ENCODE results near the gene PDF. TPM values are rescaled to one million over a fixed set of nuclear protein-coding genes. Genes with fewer than 3 reads are reported as not detected.

Gene PDF
- total and polyA plus RNA-seq, 2 donors from 2014 or later = 22.4 to 30.8 TPM

- FAIRE-seq = no peak
- H3K27me3 ChIP-seq (ENCODE audit: control insufficient read depth, insufficient read depth, low read length) = no peaks in the 10 kb centered on the region
- DNase-seq = no peak
- no peak overlapping the region for H3K4me3 ChIP-seq (ENCODE audit: low read length in 3 of 3)
- no peaks in the 10 kb centered on the region for H3K9me3 ChIP-seq (ENCODE audit: control insufficient read depth in 2 of 3, insufficient read depth in 1 of 3, low read length in 3 of 3)
- H3K36me3 ChIP-seq (ENCODE audit: control insufficient read depth in 2 of 3, insufficient read depth in 3 of 3, low read length in 3 of 3) = peaks cover 4 to 29% (median 24%) of the 10 kb centered on the region in 3 donors
- no peak overlapping the region for H3K9ac ChIP-seq (ENCODE audit: low read length in 3 of 3)
- TF ChIP-seq CTCF (IDR thresholded peaks at IDR 0.05; ENCODE audit: borderline replicate concordance, extremely low read depth, insufficient read depth) = no peak
- no peak overlapping the region for H3K27ac ChIP-seq (ENCODE audit: low read depth in 2 of 2, low read length in 2 of 2)
- H3K4me1 ChIP-seq (ENCODE audit: control insufficient read depth in 2 of 3, insufficient read depth in 2 of 3, low read depth in 1 of 3, low read length in 3 of 3) = peaks cover 0 to 11% (median 2%) of the 10 kb centered on the region in 3 donors
- intact Hi-C loops (cut with DNase I) = no loop called here
Observed at GRCh38 chr16:69314534-69314933, 15.9 kb downstream of the PDF start.

DNA sequence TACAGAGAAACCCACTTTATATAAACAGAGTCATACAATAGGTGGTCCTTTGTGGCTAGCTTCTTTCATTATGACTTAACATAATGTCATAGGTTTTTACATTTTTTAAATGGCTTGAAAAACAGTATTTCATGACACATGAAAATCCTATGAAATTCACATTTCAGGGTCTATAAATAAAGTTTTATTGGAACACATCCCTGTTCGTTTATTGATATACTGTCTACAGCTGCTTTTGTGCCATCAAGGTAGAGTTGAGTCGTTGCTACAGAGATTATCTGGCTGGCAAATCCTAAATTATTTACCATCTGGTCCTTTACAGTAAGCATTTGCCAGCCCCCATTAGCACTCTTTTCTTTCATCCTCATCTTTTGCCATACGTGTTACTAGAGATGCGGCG is 16.9 kb downstream of the PDF start:
- Histone ChIP-seq H3K9me3 (ENCODE audit: control insufficient read depth in 2 of 3, insufficient read depth in 1 of 3, low read length in 3 of 3) (no peaks in the 10 kb centered on the region), H3K36me3 (ENCODE audit: control insufficient read depth in 2 of 3, insufficient read depth in 3 of 3, low read length in 3 of 3) (peaks cover 0 to 19% (median 16%) of the 10 kb centered on the region in 3 donors), H3K4me1 (ENCODE audit: control insufficient read depth in 2 of 3, insufficient read depth in 2 of 3, low read depth in 1 of 3, low read length in 3 of 3) (peaks cover 0 to 11% (median 2%) of the 10 kb centered on the region in 3 donors), H3K9ac (ENCODE audit: low read length in 3 of 3) (no peak overlapping the region), H3K27me3 (ENCODE audit: control insufficient read depth, insufficient read depth, low read length) (no peaks in the 10 kb centered on the region), H3K4me3 (ENCODE audit: low read length in 3 of 3) (no peak overlapping the region), H3K27ac (ENCODE audit: low read depth in 2 of 2, low read length in 2 of 2) (no peak overlapping the region)
- FAIRE-seq (no peak), DNase-seq (no peak)
- intact Hi-C loops (cut with DNase I) = no loop called here
- no peak for TF ChIP-seq CTCF (IDR thresholded peaks at IDR 0.05; ENCODE audit: borderline replicate concordance, extremely low read depth, insufficient read depth)

DNA sequence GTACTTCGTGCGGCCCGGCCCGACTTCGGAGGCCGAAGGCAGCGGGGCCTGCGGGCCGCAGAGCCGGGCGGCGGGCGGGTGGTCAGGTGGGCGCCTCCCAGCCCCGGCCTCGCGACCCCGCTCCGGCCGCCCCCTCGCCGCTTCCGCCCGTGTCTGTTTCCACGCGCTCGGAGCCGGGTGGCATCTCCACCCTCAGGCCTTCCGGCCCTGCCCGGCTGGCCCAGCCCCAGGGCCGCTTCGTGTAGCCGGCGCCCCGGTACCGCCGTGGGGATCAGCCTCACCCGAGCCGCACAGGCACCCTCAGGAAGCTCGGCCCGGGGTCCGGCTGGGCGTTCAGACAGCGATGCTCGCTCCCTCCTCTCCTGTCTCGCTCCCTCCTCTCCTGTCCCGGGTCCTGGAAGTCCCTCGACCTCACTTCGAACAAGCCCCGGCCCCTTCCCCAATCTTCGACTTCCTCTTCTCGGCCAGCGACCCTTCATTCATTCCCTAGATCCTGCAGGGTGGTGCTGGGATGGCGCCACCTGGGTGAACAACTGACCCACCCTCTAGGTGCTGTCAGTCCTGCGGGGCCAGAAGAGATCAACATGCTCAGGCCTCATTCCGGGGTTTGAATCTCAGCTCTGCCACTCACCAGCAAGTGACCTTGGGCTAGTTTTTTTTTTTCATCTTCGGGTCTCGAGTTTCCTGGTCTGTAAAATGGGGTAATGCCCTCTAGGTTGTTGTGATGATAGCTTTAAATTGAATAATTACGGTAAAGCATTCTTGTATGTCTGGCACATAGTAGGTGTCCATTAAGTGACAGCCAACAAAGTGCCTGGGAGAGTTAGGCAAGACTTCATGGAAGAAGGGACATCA is 18.6 kb downstream of the PDF start:
- DNase-seq (peak in 3 of 5 donors; percentile 35 to 49 (median 39)), FAIRE-seq (no peak)
- no peak for TF ChIP-seq CTCF (IDR thresholded peaks at IDR 0.05; ENCODE audit: borderline replicate concordance, extremely low read depth, insufficient read depth)
- H3K9me3 ChIP-seq (ENCODE audit: control insufficient read depth in 2 of 3, insufficient read depth in 1 of 3, low read length in 3 of 3) = no peaks in the 10 kb centered on the region
- peaks cover 0 to 11% (median 10%) of the 10 kb centered on the region in 3 donors for H3K36me3 ChIP-seq (ENCODE audit: control insufficient read depth in 2 of 3, insufficient read depth in 3 of 3, low read length in 3 of 3)
- peak overlapping the region; percentile 55 to 79 (median 70) for H3K4me3 ChIP-seq (ENCODE audit: low read length in 3 of 3)
- peaks cover 0 to 11% (median 2%) of the 10 kb centered on the region in 3 donors for H3K4me1 ChIP-seq (ENCODE audit: control insufficient read depth in 2 of 3, insufficient read depth in 2 of 3, low read depth in 1 of 3, low read length in 3 of 3)
- peak overlapping the region; percentile 6 to 91 (median 81) for H3K9ac ChIP-seq (ENCODE audit: low read length in 3 of 3)
- H3K27me3 ChIP-seq (ENCODE audit: control insufficient read depth, insufficient read depth, low read length) = no peaks in the 10 kb centered on the region
- intact Hi-C loops (cut with DNase I) = no loop called here
- peak overlapping the region; percentile 71 to 85 for H3K27ac ChIP-seq (ENCODE audit: low read depth in 2 of 2, low read length in 2 of 2)
